HepG2 (cell line): ENCODE results near the gene CPSF4. TPM values are rescaled to one million over a fixed set of nuclear protein-coding genes. Genes with fewer than 3 reads are reported as not detected.
A peak's percentile ranks its signal among the peaks of the same experiment; 100 is the strongest.

Experiments used
- ELF3 ChIP-seq: IDR thresholded peaks from 2 replicates; pipeline ENCODE4 v1.6.1; 2016; ENCODE audit warnings: missing genetic modification reagents, missing compliant biosample characterization
- TOE1 ChIP-seq: sonication (generic); formaldehyde crosslinking; IDR thresholded peaks from 2 replicates; pipeline ENCODE4 v1.4.0; 2020; ENCODE audit warnings: mild to moderate bottlenecking, missing genetic modification reagents
- ZNF34 ChIP-seq: sonication (generic); formaldehyde crosslinking; IDR thresholded peaks from 2 replicates; pipeline ENCODE4 v1.4.0; 2020; ENCODE audit warnings: mild to moderate bottlenecking, missing genetic modification reagents, borderline replicate concordance
- polyA plus RNA-seq, 8 experiments: library from polyadenylated mRNA; depleted of rRNA in 3 of 8; stranded (reverse) in 7 of 8; unstranded in 1 of 8; fragments of >200 nt; fragmentation: Illumina TruSeq in 4 of 8; extraction: Trizol in 4 of 8; gene quantifications; 2 replicates each; pipeline versions ENCODE4 v1.2.1 to v1.2.3, GENCODE V29; 2011 to 2016; ENCODE audit warnings: low read depth in 4 of 8, missing spikeins in 1 of 8, mixed read lengths in 1 of 8; ENCODE audit not compliant: insufficient read depth in 1 of 8
- total RNA-seq, 5 experiments: library from RNA; depleted of rRNA; stranded (reverse); fragments of >200 nt; fragmentation: Illumina TruSeq; extraction: Trizol; gene quantifications; 2 replicates each; pipeline ENCODE4 v1.2.3, GENCODE V29; 2016; ENCODE audit warnings: low read depth in 1 of 5
- TF ChIP-seq, protein P1 (sequence below): sonication (generic); formaldehyde crosslinking; IDR thresholded peaks from 2 replicates; pipeline ENCODE4 v1.4.0; 2020; ENCODE audit warnings: mild to moderate bottlenecking, missing genetic modification reagents
- TF ChIP-seq, protein P2 (sequence below): sonication (generic); formaldehyde crosslinking; IDR thresholded peaks from 2 replicates; pipeline ENCODE4 v1.4.0; 2020; ENCODE audit warnings: missing genetic modification reagents
- TF ChIP-seq, protein P3 (sequence below): IDR thresholded peaks from 2 replicates; pipeline ENCODE4 v1.6.1; 2016
- TF ChIP-seq, protein P4 (sequence below): sonication (generic); formaldehyde crosslinking; IDR thresholded peaks from 2 replicates; pipeline ENCODE4 v1.5.1; 2020; ENCODE audit warnings: missing genetic modification reagents, mild to moderate bottlenecking, borderline replicate concordance
- TF ChIP-seq, protein P5 (sequence below): sonication (generic); formaldehyde crosslinking; IDR thresholded peaks from 2 replicates; pipeline ENCODE4 v1.5.0; 2020; ENCODE audit warnings: missing genetic modification reagents, mild to moderate bottlenecking, borderline replicate concordance

The CPSF4 gene
- total and polyA plus RNA-seq, 2 of the 13 experiments (the other 11 are each of a cell fraction or from before 2014, with no cell fraction given), result 34.1 to 49.6 TPM

DNA sequence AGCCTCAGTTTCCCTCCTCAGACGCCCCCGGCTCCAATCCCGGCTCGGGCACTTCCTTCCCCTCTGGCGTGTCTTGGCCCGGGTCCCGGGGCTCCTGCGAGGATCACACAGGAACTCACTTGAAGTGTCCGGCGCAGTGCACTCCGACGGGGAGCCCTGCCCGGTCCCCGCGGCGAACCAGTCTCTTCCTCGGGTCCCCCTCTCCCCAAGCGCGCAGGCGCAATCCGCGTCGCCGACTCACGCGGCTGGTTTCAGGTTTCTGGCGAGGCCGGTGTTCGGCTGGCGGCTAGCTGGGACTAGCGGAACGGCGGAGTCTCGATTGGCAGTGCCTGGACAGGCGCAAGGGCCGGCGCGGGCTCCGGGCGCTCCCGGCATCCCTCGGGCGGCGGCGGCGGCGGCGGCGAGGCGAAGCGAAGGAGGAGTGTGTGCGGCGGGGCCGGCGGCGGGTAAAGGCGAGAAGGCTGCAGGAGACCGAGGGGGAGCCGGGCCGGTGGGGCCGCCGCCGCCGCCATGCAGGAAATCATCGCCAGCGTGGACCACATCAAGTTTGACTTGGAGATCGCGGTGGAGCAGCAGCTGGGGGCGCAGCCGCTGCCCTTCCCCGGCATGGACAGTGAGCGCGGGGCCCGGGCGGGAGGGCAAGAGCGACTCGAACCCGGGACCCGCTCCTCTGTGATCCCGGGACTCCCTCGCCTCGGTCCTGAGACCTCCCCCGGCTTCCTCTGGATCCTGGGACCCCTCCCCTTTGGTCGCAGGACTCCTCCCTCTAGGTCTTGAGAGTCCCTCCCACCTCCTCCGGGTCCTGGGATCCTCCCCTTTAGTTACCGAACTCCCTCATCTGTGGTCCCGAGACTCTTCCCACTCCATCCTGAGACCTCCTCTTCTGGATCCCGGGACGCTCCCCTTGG is at the start of gene CPSF4, which contains the start of gene PTCD1 (continued):
- TF ChIP-seq, protein P1, sequence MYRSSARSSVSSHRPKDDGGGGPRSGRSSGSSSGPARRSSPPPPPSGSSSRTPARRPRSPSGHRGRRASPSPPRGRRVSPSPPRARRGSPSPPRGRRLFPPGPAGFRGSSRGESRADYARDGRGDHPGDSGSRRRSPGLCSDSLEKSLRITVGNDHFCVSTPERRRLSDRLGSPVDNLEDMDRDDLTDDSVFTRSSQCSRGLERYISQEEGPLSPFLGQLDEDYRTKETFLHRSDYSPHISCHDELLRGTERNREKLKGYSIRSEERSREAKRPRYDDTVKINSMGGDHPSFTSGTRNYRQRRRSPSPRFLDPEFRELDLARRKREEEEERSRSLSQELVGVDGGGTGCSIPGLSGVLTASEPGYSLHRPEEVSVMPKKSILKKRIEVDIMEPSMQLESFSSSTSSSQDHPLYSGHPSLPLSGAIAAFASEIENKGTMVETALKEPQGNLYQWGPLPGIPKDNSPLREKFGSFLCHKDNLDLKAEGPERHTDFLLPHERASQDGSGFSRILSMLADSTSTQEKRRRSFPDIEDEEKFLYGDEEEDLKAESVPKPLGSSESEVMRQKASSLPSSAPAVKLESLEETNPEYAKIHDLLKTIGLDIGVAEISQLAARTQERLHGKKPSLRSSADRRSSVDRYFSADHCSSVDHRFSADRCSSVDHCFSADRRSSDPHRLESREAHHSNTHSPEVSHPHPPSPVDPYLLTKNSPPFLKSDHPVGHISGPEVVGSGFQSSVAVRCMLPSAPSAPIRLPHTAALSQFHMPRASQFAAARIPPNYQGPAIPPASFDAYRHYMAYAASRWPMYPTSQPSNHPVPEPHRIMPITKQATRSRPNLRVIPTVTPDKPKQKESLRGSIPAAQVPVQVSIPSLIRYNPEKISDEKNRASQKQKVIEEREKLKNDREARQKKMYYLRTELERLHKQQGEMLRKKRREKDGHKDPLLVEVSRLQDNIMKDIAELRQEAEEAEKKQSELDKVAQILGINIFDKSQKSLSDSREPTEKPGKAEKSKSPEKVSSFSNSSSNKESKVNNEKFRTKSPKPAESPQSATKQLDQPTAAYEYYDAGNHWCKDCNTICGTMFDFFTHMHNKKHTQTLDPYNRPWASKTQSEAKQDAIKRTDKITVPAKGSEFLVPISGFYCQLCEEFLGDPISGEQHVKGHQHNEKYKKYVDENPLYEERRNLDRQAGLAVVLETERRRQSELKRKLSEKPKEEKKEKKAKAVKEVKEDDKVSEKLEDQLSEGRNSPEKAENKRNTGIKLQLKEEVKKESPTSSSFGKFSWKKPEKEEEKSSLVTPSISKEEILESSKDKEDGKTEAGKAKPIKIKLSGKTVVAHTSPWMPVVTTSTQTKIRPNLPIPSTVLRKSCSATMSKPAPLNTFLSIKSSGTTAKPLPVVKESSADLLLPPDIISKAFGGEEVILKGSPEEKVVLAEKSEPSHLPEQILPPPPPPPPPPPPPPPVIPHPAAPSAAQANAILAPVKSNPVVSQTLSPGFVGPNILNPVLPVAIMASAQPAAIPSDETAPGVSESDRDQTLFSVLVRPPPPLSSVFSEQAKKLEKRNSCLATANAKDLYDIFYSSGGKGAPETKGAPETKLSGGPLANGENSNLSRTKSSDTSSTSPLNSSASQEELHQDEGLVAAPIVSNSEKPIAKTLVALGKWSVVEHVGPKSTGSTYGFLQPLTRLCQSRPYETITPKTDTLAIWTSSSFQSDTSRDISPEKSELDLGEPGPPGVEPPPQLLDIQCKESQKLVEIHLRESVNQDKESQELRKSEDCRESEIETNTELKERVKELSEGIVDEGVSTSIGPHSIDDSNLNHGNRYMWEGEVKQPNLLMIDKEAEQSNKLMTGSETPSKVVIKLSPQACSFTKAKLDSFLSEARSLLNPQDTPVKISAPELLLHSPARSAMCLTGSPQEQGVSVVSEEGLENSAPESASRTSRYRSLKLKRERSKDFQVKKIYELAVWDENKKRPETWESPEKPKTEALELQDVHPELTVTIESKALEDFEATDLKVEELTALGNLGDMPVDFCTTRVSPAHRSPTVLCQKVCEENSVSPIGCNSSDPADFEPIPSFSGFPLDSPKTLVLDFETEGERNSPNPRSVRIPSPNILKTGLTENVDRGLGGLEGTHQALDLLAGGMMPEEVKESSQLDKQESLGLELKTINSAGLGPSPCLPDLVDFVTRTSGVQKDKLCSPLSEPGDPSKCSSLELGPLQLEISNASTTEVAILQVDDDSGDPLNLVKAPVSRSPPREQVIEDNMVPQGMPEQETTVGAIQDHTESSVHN (CRISPR knock-in tag), result no peak
- no peak for TF ChIP-seq ZNF34 (CRISPR knock-in tag)
- TF ChIP-seq, protein P2, sequence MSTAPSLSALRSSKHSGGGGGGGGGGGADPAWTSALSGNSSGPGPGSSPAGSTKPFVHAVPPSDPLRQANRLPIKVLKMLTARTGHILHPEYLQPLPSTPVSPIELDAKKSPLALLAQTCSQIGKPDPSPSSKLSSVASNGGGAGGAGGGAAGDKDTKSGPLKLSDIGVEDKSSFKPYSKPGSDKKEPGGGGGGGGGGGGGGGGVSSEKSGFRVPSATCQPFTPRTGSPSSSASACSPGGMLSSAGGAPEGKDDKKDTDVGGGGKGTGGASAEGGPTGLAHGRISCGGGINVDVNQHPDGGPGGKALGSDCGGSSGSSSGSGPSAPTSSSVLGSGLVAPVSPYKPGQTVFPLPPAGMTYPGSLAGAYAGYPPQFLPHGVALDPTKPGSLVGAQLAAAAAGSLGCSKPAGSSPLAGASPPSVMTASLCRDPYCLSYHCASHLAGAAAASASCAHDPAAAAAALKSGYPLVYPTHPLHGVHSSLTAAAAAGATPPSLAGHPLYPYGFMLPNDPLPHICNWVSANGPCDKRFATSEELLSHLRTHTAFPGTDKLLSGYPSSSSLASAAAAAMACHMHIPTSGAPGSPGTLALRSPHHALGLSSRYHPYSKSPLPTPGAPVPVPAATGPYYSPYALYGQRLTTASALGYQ (CRISPR knock-in tag), result peak; percentile 37; the same call in 1 of the 2 replicates
- TF ChIP-seq, protein P3, sequence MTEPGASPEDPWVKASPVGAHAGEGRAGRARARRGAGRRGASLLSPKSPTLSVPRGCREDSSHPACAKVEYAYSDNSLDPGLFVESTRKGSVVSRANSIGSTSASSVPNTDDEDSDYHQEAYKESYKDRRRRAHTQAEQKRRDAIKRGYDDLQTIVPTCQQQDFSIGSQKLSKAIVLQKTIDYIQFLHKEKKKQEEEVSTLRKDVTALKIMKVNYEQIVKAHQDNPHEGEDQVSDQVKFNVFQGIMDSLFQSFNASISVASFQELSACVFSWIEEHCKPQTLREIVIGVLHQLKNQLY, result peak; percentile 57; the same call in 1 of the 2 replicates
- TF ChIP-seq, protein P4, sequence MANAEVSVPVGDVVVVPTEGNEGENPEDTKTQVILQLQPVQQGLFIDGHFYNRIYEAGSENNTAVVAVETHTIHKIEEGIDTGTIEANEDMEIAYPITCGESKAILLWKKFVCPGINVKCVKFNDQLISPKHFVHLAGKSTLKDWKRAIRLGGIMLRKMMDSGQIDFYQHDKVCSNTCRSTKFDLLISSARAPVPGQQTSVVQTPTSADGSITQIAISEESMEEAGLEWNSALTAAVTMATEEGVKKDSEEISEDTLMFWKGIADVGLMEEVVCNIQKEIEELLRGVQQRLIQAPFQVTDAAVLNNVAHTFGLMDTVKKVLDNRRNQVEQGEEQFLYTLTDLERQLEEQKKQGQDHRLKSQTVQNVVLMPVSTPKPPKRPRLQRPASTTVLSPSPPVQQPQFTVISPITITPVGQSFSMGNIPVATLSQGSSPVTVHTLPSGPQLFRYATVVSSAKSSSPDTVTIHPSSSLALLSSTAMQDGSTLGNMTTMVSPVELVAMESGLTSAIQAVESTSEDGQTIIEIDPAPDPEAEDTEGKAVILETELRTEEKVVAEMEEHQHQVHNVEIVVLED (CRISPR knock-in tag), result peak; percentile 95
- TF ChIP-seq, protein P5, sequence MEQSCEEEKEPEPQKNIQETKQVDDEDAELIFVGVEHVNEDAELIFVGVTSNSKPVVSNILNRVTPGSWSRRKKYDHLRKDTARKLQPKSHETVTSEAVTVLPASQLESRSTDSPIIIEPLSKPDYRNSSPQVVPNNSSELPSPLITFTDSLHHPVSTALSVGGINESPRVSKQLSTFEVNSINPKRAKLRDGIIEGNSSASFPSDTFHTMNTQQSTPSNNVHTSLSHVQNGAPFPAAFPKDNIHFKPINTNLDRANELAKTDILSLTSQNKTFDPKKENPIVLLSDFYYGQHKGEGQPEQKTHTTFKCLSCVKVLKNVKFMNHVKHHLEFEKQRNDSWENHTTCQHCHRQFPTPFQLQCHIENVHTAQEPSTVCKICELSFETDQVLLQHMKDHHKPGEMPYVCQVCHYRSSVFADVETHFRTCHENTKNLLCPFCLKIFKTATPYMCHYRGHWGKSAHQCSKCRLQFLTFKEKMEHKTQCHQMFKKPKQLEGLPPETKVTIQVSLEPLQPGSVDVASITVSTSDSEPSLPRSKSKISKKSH, result no peak
- no peak; the same call in 1 of the 2 replicates for TF ChIP-seq TOE1 (CRISPR knock-in tag)
- TF ChIP-seq ELF3, result peak; percentile 81
